CMK (cell line): ENCODE measurements around the gene SYK.

Experiments
- DNase-seq: peaks from one replicate; pipeline ENCODE4 v3.0.0-alpha.2; 2010; ENCODE audit warnings: low read depth

Gene SYK

GRCh38 chr9:90825586-90825985, 24.0 kb downstream of the SYK start:
- DNase-seq, result no peak

GRCh38 chr9:90826326-90827020, 24.9 kb downstream of the SYK start:
- DNase-seq, result no peak

- DNase-seq, result no peak
Measured at GRCh38 chr9:90827181-90827871, 25.7 kb downstream of the SYK start.

- DNase-seq, result no peak
Measured at GRCh38 chr9:90830051-90830450, 28.4 kb downstream of the SYK start.

GRCh38 chr9:90830977-90831376, 29.4 kb downstream of the SYK start:
- DNase-seq, result no peak

- no peak for DNase-seq
Measured at GRCh38 chr9:90832261-90832660, 30.6 kb downstream of the SYK start.

- DNase-seq, result no peak
Measured at GRCh38 chr9:90834828-90835595, 33.4 kb downstream of the SYK start.

- no peak for DNase-seq
Measured at GRCh38 chr9:90836411-90837080, 34.9 kb downstream of the SYK start.

- DNase-seq, result no peak
Measured at GRCh38 chr9:90838098-90838497, 36.5 kb downstream of the SYK start.

GRCh38 chr9:90838581-90839154, 37.0 kb downstream of the SYK start:
- DNase-seq, result no peak

- DNase-seq, result no peak
Measured at GRCh38 chr9:90839183-90839728, 37.6 kb downstream of the SYK start.

GRCh38 chr9:90840696-90841095, 39.1 kb downstream of the SYK start:
- no peak for DNase-seq

GRCh38 chr9:90841213-90841612, 39.6 kb downstream of the SYK start:
- no peak for DNase-seq

GRCh38 chr9:90841615-90842014, 40.0 kb downstream of the SYK start:
- no peak for DNase-seq

GRCh38 chr9:90842176-90842777, 40.7 kb downstream of the SYK start:
- DNase-seq, result no peak

- peak; percentile 86 for DNase-seq
Measured at GRCh38 chr9:90842996-90843395, 41.4 kb downstream of the SYK start.

GRCh38 chr9:90843525-90843924, 41.9 kb downstream of the SYK start:
- DNase-seq, result no peak

- DNase-seq, result no peak
Measured at GRCh38 chr9:90844326-90844725, 42.7 kb downstream of the SYK start.

GRCh38 chr9:90846770-90847419, 45.3 kb downstream of the SYK start:
- no peak for DNase-seq

- DNase-seq, result no peak
Measured at GRCh38 chr9:90847971-90848370, 46.4 kb downstream of the SYK start.

GRCh38 chr9:90848866-90849265, 47.2 kb downstream of the SYK start:
- DNase-seq, result no peak
